ENCODE measurements around the gene NACC2.
"Not testable (repeated sequence)": the region's sequence is repeated elsewhere in the genome, so short reads cannot be mapped to it uniquely, and the experiment has no call there.

The NACC2 gene

GRCh38 chr9:135969064-135969683 is 125.9 kb downstream of the NACC2 start (continued):
- TF ChIP-seq ZFP3 (CRISPR knock-in tag; IDR thresholded peaks at IDR 0.05) (no peak), GLIS3 (CRISPR knock-in tag; IDR thresholded peaks at IDR 0.05) (no peak), RARB (CRISPR knock-in tag; IDR thresholded peaks at IDR 0.05) (no peak), CSDC2 (CRISPR knock-in tag; IDR thresholded peaks at IDR 0.05) (no peak), ZFP30 (CRISPR knock-in tag; IDR thresholded peaks at IDR 0.05) (no peak), OSR1 (CRISPR knock-in tag; IDR thresholded peaks at IDR 0.05) (no peak), ZNF70 (CRISPR knock-in tag; IDR thresholded peaks at IDR 0.05) (no peak), TCF4 (CRISPR knock-in tag; IDR thresholded peaks at IDR 0.05; ENCODE audit: borderline replicate concordance) (no peak), ZNF565 (CRISPR knock-in tag; conservative IDR thresholded peaks at IDR 0.05; ENCODE audit: low read depth) (no peak)

GRCh38 chr9:135968601-135969000 is 126.5 kb downstream of the NACC2 start:
- TF ChIP-seq, protein P1, sequence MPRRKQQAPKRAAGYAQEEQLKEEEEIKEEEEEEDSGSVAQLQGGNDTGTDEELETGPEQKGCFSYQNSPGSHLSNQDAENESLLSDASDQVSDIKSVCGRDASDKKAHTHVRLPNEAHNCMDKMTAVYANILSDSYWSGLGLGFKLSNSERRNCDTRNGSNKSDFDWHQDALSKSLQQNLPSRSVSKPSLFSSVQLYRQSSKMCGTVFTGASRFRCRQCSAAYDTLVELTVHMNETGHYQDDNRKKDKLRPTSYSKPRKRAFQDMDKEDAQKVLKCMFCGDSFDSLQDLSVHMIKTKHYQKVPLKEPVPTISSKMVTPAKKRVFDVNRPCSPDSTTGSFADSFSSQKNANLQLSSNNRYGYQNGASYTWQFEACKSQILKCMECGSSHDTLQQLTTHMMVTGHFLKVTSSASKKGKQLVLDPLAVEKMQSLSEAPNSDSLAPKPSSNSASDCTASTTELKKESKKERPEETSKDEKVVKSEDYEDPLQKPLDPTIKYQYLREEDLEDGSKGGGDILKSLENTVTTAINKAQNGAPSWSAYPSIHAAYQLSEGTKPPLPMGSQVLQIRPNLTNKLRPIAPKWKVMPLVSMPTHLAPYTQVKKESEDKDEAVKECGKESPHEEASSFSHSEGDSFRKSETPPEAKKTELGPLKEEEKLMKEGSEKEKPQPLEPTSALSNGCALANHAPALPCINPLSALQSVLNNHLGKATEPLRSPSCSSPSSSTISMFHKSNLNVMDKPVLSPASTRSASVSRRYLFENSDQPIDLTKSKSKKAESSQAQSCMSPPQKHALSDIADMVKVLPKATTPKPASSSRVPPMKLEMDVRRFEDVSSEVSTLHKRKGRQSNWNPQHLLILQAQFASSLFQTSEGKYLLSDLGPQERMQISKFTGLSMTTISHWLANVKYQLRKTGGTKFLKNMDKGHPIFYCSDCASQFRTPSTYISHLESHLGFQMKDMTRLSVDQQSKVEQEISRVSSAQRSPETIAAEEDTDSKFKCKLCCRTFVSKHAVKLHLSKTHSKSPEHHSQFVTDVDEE (CRISPR knock-in tag; IDR thresholded peaks at IDR 0.05): no peak
- TF ChIP-seq, protein P2, sequence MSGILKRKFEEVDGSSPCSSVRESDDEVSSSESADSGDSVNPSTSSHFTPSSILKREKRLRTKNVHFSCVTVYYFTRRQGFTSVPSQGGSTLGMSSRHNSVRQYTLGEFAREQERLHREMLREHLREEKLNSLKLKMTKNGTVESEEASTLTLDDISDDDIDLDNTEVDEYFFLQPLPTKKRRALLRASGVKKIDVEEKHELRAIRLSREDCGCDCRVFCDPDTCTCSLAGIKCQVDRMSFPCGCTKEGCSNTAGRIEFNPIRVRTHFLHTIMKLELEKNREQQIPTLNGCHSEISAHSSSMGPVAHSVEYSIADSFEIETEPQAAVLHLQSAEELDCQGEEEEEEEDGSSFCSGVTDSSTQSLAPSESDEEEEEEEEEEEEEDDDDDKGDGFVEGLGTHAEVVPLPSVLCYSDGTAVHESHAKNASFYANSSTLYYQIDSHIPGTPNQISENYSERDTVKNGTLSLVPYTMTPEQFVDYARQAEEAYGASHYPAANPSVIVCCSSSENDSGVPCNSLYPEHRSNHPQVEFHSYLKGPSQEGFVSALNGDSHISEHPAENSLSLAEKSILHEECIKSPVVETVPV (CRISPR knock-in tag; IDR thresholded peaks at IDR 0.05): no peak
- TF ChIP-seq ZC3H10 (CRISPR knock-in tag; IDR thresholded peaks at IDR 0.05): no peak
- TF ChIP-seq ISL1 (CRISPR knock-in tag; IDR thresholded peaks at IDR 0.05): no peak

GRCh38 chr9:135968083-135968476 is 127.0 kb downstream of the NACC2 start:
- ATAC-seq: no peak
- TF ChIP-seq ZC3H10 (CRISPR knock-in tag; IDR thresholded peaks at IDR 0.05) (no peak), ZFP3 (CRISPR knock-in tag; IDR thresholded peaks at IDR 0.05) (peak; percentile 59; the same call in 1 of the 2 replicates)

More at GRCh38 chr9:135968601-135969000, 126.5 kb downstream of the NACC2 start:
- ATAC-seq: no peak

- not testable (repeated sequence) for ATAC-seq
Measured at GRCh38 chr9:135966916-135967260, 128.2 kb downstream of the NACC2 start.

GRCh38 chr9:135965124-135965756 is 129.8 kb downstream of the NACC2 start:
- ATAC-seq: no peak
- TF ChIP-seq ZC3H10 (CRISPR knock-in tag; IDR thresholded peaks at IDR 0.05): no peak
- TF ChIP-seq, protein P2 (CRISPR knock-in tag; IDR thresholded peaks at IDR 0.05): no peak
- no peak for TF ChIP-seq ZNF8 (CRISPR knock-in tag; IDR thresholded peaks at IDR 0.05)
- TF ChIP-seq ZNF70 (CRISPR knock-in tag; IDR thresholded peaks at IDR 0.05): no peak
- no peak for TF ChIP-seq POU6F1 (CRISPR knock-in tag; IDR thresholded peaks at IDR 0.05; ENCODE audit: borderline replicate concordance, low read depth)
- no peak for TF ChIP-seq BACH2 (CRISPR knock-in tag; IDR thresholded peaks at IDR 0.05; ENCODE audit: borderline replicate concordance)
- no peak for TF ChIP-seq GLIS3 (CRISPR knock-in tag; IDR thresholded peaks at IDR 0.05)
- TF ChIP-seq CSDC2 (CRISPR knock-in tag; IDR thresholded peaks at IDR 0.05): no peak
- TF ChIP-seq CREB5 (CRISPR knock-in tag; IDR thresholded peaks at IDR 0.05; ENCODE audit: low read depth): no peak
- no peak for TF ChIP-seq RARB (CRISPR knock-in tag; IDR thresholded peaks at IDR 0.05)
- TF ChIP-seq, protein P1 (CRISPR knock-in tag; IDR thresholded peaks at IDR 0.05): no peak
- no peak for TF ChIP-seq TOX (CRISPR knock-in tag; IDR thresholded peaks at IDR 0.05; ENCODE audit: borderline replicate concordance)
- no peak for TF ChIP-seq PPARA (CRISPR knock-in tag; IDR thresholded peaks at IDR 0.05; ENCODE audit: borderline replicate concordance)
- no peak for TF ChIP-seq SNAI2 (CRISPR knock-in tag; IDR thresholded peaks at IDR 0.05)
- TF ChIP-seq ARNTL (CRISPR knock-in tag; IDR thresholded peaks at IDR 0.05; ENCODE audit: borderline replicate concordance, low read depth): no peak
- no peak for TF ChIP-seq ZFP3 (CRISPR knock-in tag; IDR thresholded peaks at IDR 0.05)
- TF ChIP-seq TCF4 (CRISPR knock-in tag; IDR thresholded peaks at IDR 0.05; ENCODE audit: borderline replicate concordance): no peak
